ENCODE results near the gene MED9. TPM values are rescaled to one million over a fixed set of nuclear protein-coding genes. Genes with fewer than 3 reads are reported as not detected.

The MED9 gene
- total and polyA plus RNA-seq, 2 of the 4 experiments (the other 2 are of a cell fraction): 6.1 to 10.1 TPM

GRCh38 chr17:17511881-17512858 lies 35.4 kb downstream of the MED9 start (continued):
- TF ChIP-seq, protein P1, sequence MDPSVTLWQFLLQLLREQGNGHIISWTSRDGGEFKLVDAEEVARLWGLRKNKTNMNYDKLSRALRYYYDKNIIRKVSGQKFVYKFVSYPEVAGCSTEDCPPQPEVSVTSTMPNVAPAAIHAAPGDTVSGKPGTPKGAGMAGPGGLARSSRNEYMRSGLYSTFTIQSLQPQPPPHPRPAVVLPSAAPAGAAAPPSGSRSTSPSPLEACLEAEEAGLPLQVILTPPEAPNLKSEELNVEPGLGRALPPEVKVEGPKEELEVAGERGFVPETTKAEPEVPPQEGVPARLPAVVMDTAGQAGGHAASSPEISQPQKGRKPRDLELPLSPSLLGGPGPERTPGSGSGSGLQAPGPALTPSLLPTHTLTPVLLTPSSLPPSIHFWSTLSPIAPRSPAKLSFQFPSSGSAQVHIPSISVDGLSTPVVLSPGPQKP (IDR thresholded peaks at IDR 0.05; ENCODE audit: borderline replicate concordance, low read depth, low read length): no peak
- peak; percentile 85 for TF ChIP-seq FOS (IDR thresholded peaks at IDR 0.05; ENCODE audit: low read depth, low read length)
- no peak for TF ChIP-seq NFE2L2 (IDR thresholded peaks at IDR 0.05; ENCODE audit: low read depth, low read length)
- TF ChIP-seq CEBPB (IDR thresholded peaks at IDR 0.05; ENCODE audit: low read depth, low read length): peak; percentile 68
